ENCODE results near the gene PIPOX. TPM values are rescaled to one million over a fixed set of nuclear protein-coding genes. Genes with fewer than 3 reads are reported as not detected.
"Not testable (repeated sequence)": the region's sequence is repeated elsewhere in the genome, so short reads cannot be mapped to it uniquely, and the experiment has no call there.

PIPOX gene
- total and polyA plus RNA-seq, 2 donors, result 0.96 to 1.3 TPM

- no peaks in the 10 kb centered on the region for H3K9me3 ChIP-seq (ENCODE audit: control insufficient read depth in 2 of 2, insufficient read depth in 1 of 2, low read length in 1 of 2)
- H3K4me3 ChIP-seq (ENCODE audit: low read length in 2 of 2), result no peak overlapping the region
- peaks cover 79 to 91% of the 10 kb centered on the region in 2 donors for H3K36me3 ChIP-seq (ENCODE audit: control insufficient read depth in 2 of 2, insufficient read depth in 2 of 2, low read length in 1 of 2)
- no peaks in the 10 kb centered on the region for H3K27me3 ChIP-seq (ENCODE audit: control insufficient read depth in 2 of 2, insufficient read depth in 1 of 2, low read length in 1 of 2)
- WGBS, result 96% methylated on average over 21 of the region's 21 CpGs
- no peaks in the 10 kb centered on the region for H3K4me1 ChIP-seq (ENCODE audit: control insufficient read depth in 2 of 2, insufficient read depth in 2 of 2, low read length in 2 of 2)
- H3K27ac ChIP-seq (ENCODE audit: low read depth in 1 of 2, low read length in 1 of 2), result no peak overlapping the region
- no peak for DNase-seq (ENCODE audit: low read depth in 6 of 9, low spot score in 9 of 9)
These were observed 41.7 kb downstream of the PIPOX start for GRCh38 chr17:29084541-29085146.

DNA sequence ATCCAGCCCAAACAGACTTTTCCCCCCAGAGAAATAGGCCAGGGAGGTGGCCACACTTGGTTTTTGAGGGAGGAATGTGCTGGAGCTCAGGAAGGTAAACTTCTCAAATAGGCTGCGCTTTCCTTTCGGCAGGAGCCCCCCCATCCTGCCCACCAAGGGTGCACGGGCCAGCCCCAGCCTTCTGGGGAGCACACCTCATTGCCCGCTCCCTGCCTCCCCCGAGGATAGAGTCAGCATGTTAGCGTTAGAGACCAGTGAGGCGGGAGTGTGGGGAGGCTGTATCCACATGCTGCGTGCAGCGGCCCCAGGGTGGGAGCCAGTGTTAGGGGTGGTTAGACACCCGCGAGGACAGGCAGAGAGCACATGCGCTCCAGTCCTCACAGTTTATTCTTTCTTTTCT, 42.3 kb downstream of the PIPOX start:
- no peak for DNase-seq (ENCODE audit: low read depth in 6 of 9, low spot score in 9 of 9)
- 97% methylated on average over 12 of the region's 12 CpGs for WGBS
- H3K4me1 ChIP-seq (ENCODE audit: control insufficient read depth in 2 of 2, insufficient read depth in 2 of 2, low read length in 2 of 2), result no peaks in the 10 kb centered on the region
- peaks cover 79 to 91% of the 10 kb centered on the region in 2 donors for H3K36me3 ChIP-seq (ENCODE audit: control insufficient read depth in 2 of 2, insufficient read depth in 2 of 2, low read length in 1 of 2)
- H3K9me3 ChIP-seq (ENCODE audit: control insufficient read depth in 2 of 2, insufficient read depth in 1 of 2, low read length in 1 of 2), result no peaks in the 10 kb centered on the region
- H3K27ac ChIP-seq (ENCODE audit: low read depth in 1 of 2, low read length in 1 of 2), result no peak overlapping the region
- H3K27me3 ChIP-seq (ENCODE audit: control insufficient read depth in 2 of 2, insufficient read depth in 1 of 2, low read length in 1 of 2), result no peaks in the 10 kb centered on the region
- H3K4me3 ChIP-seq (ENCODE audit: low read length in 2 of 2), result no peak overlapping the region

DNA sequence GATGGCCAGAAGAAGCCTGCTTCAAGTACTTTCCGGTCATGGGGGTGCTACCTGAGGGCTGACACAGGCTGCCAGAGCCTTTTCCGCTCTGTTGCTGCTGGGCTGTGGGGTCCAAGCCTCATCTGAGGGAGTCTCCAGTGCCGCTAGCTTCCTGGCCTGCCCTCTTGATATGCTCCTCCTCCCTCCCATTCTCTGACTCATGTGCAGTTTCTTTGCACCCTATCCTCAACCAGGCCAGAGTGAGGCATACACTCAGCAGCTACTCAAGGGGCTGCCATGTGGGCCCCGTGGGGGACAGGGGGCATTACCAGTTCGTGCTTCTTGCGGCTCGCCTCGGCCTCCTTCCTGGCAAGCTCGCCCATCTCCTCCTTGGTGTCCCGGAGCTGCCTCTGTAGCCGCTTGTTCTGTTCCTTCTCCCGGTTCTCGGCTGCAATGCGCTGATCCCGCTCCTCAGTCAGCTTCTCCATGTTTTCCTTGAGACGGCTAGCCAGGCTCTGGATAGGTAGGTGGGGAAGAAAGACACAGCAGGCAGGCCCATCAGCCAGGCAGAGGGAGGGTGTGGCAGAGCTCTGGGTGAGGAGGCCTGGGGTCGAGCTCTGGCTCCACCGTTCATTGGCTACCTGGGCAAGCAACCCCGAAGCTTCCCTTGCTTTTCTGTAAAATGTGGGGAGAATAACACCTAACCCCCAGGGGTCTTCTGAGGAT, 43.8 kb downstream of the PIPOX start:
- Histone ChIP-seq H3K36me3 (ENCODE audit: control insufficient read depth in 2 of 2, insufficient read depth in 2 of 2, low read length in 1 of 2) (peaks cover 81 to 91% of the 10 kb centered on the region in 2 donors), H3K4me3 (ENCODE audit: low read length in 2 of 2) (no peak overlapping the region), H3K27me3 (ENCODE audit: control insufficient read depth in 2 of 2, insufficient read depth in 1 of 2, low read length in 1 of 2) (no peaks in the 10 kb centered on the region), H3K27ac (ENCODE audit: low read depth in 1 of 2, low read length in 1 of 2) (no peak overlapping the region), H3K4me1 (ENCODE audit: control insufficient read depth in 2 of 2, insufficient read depth in 2 of 2, low read length in 2 of 2) (no peaks in the 10 kb centered on the region), H3K9me3 (ENCODE audit: control insufficient read depth in 2 of 2, insufficient read depth in 1 of 2, low read length in 1 of 2) (no peaks in the 10 kb centered on the region)
- 98% methylated on average over 19 of the region's 19 CpGs for WGBS
- no peak for DNase-seq (ENCODE audit: low read depth in 6 of 9, low spot score in 9 of 9)

DNA sequence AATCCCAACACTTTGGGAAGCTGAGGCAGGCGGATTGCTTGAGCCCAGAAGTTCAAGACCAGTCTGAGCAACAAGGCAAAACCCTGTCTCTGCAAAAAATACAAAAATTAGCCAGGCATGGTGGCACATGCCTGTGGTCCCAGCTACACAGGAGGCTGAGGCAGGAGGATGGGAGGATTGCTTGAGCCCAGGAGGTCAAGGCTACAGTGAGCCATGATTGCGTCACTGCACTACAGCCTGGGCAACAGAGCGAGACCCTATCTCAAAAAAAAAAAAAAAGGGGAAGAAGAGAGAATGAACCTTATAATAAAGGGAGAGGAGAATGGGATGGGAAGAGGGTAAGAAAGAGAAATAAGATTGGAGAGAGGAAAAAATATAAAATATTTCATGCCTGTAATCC, 45.8 kb downstream of the PIPOX start:
- whole genome bisulfite sequencing, result over 99% methylated on average over 3 of the region's 3 CpGs
- H3K9me3 ChIP-seq (ENCODE audit: control insufficient read depth in 2 of 2, insufficient read depth in 1 of 2, low read length in 1 of 2); DNase-seq (ENCODE audit: low read depth in 6 of 9, low spot score in 9 of 9); H3K27ac ChIP-seq (ENCODE audit: low read depth in 1 of 2, low read length in 1 of 2); H3K4me3 ChIP-seq (ENCODE audit: low read length in 2 of 2); H3K27me3 ChIP-seq (ENCODE audit: control insufficient read depth in 2 of 2, insufficient read depth in 1 of 2, low read length in 1 of 2); H3K4me1 ChIP-seq (ENCODE audit: control insufficient read depth in 2 of 2, insufficient read depth in 2 of 2, low read length in 2 of 2): not testable (repeated sequence)
- H3K36me3 ChIP-seq (ENCODE audit: control insufficient read depth in 2 of 2, insufficient read depth in 2 of 2, low read length in 1 of 2), result peaks cover 86 to 93% of the 10 kb centered on the region in 2 donors

DNA sequence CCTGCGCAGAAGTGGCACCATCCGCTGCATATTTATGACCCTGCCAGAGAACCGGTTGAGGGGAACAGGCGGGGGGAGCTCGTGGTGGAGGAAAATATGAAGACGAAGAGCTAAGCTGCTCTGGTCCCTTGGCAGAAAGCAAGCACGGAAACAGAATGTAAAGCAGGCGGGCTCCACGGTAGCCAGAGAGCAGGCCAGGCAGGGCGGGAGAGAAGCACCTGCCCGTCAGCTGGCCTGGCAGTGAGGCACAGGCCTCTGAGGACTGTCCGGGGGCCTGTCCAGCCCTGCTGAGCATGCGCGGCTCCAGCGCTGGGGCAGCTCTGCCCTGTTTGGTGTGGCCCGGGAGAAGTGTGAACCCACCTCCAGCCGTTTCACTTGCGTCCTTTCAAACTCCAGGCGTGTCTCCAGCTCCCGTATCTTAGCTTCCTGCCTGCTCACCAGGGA, 46.7 kb downstream of the PIPOX start:
- H3K27ac ChIP-seq (ENCODE audit: low read depth in 1 of 2, low read length in 1 of 2), result no peak overlapping the region
- 97% methylated on average over 20 of the region's 20 CpGs for WGBS
- DNase-seq (ENCODE audit: low read depth in 6 of 9, low spot score in 9 of 9), result no peak

GRCh38 chr17:29090108-29090507, 47.2 kb downstream of the PIPOX start:
- H3K27ac ChIP-seq (ENCODE audit: low read depth in 1 of 2, low read length in 1 of 2), result no peak overlapping the region
- WGBS, result 97% methylated on average over 4 of the region's 4 CpGs
- no peak overlapping the region for H3K4me3 ChIP-seq (ENCODE audit: low read length in 2 of 2)
- H3K4me1 ChIP-seq (ENCODE audit: control insufficient read depth in 2 of 2, insufficient read depth in 2 of 2, low read length in 2 of 2), result no peaks in the 10 kb centered on the region
- peaks cover 90 to 93% of the 10 kb centered on the region in 2 donors for H3K36me3 ChIP-seq (ENCODE audit: control insufficient read depth in 2 of 2, insufficient read depth in 2 of 2, low read length in 1 of 2)
- no peak for DNase-seq (ENCODE audit: low read depth in 6 of 9, low spot score in 9 of 9)
- no peaks in the 10 kb centered on the region for H3K27me3 ChIP-seq (ENCODE audit: control insufficient read depth in 2 of 2, insufficient read depth in 1 of 2, low read length in 1 of 2)
- H3K9me3 ChIP-seq (ENCODE audit: control insufficient read depth in 2 of 2, insufficient read depth in 1 of 2, low read length in 1 of 2), result no peaks in the 10 kb centered on the region

More for the DNA sequence above, 46.7 kb downstream of the PIPOX start:
- no peak overlapping the region for H3K4me3 ChIP-seq (ENCODE audit: low read length in 2 of 2)
- H3K36me3 ChIP-seq (ENCODE audit: control insufficient read depth in 2 of 2, insufficient read depth in 2 of 2, low read length in 1 of 2), result peaks cover 90 to 93% of the 10 kb centered on the region in 2 donors
- no peaks in the 10 kb centered on the region for H3K9me3 ChIP-seq (ENCODE audit: control insufficient read depth in 2 of 2, insufficient read depth in 1 of 2, low read length in 1 of 2)
- H3K4me1 ChIP-seq (ENCODE audit: control insufficient read depth in 2 of 2, insufficient read depth in 2 of 2, low read length in 2 of 2), result no peaks in the 10 kb centered on the region
- no peaks in the 10 kb centered on the region for H3K27me3 ChIP-seq (ENCODE audit: control insufficient read depth in 2 of 2, insufficient read depth in 1 of 2, low read length in 1 of 2)

- Histone ChIP-seq H3K4me1 (ENCODE audit: control insufficient read depth in 2 of 2, insufficient read depth in 2 of 2, low read length in 2 of 2) (no peaks in the 10 kb centered on the region), H3K4me3 (ENCODE audit: low read length in 2 of 2) (no peak overlapping the region), H3K27me3 (ENCODE audit: control insufficient read depth in 2 of 2, insufficient read depth in 1 of 2, low read length in 1 of 2) (no peaks in the 10 kb centered on the region), H3K9me3 (ENCODE audit: control insufficient read depth in 2 of 2, insufficient read depth in 1 of 2, low read length in 1 of 2) (no peaks in the 10 kb centered on the region), H3K27ac (ENCODE audit: low read depth in 1 of 2, low read length in 1 of 2) (no peak overlapping the region), H3K36me3 (ENCODE audit: control insufficient read depth in 2 of 2, insufficient read depth in 2 of 2, low read length in 1 of 2) (peaks cover 90 to 91% of the 10 kb centered on the region in 2 donors)
- DNase-seq (ENCODE audit: low read depth in 6 of 9, low spot score in 9 of 9), result no peak
- 87% methylated on average over 12 of the region's 12 CpGs for WGBS
These were observed 48.0 kb downstream of the PIPOX start for GRCh38 chr17:29090750-29091605.

DNA sequence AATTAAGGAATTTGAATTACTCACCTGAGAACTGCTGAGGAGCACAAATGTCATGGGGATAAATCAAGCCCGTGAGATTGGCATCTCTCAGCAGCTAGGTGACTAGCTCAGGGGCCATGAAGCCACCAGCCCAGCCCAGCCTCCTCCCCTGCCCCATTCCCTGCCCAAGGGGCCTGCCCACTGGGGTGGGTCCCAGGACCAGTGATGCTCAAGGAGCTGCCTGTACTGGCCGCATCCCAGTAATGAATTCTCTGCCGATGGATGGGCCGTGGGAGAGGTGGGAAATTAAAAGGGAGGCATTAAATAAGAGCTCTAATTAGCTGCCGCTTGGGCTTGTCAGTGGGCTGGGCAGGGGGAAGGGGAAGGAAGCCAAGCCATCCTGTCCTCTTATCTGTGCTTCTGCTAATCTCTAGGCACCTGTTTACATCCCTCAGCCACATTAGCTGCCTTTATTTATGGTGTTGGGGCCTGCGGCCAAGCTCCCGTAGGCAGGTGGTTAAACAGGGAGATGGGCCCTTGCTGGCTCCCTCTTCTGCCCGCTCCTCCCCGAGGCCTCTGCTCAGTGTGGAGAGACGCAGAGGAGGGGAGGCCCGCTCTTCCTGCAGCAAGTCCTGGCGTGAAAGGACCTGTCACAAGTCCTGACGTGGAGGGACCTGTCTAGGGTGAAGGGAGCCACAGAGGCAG, 48.8 kb downstream of the PIPOX start:
- Histone ChIP-seq H3K27ac (ENCODE audit: low read depth in 1 of 2, low read length in 1 of 2) (no peak overlapping the region), H3K36me3 (ENCODE audit: control insufficient read depth in 2 of 2, insufficient read depth in 2 of 2, low read length in 1 of 2) (peaks cover 89 to 91% of the 10 kb centered on the region in 2 donors), H3K9me3 (ENCODE audit: control insufficient read depth in 2 of 2, insufficient read depth in 1 of 2, low read length in 1 of 2) (no peaks in the 10 kb centered on the region), H3K4me1 (ENCODE audit: control insufficient read depth in 2 of 2, insufficient read depth in 2 of 2, low read length in 2 of 2) (no peaks in the 10 kb centered on the region), H3K27me3 (ENCODE audit: control insufficient read depth in 2 of 2, insufficient read depth in 1 of 2, low read length in 1 of 2) (no peaks in the 10 kb centered on the region), H3K4me3 (ENCODE audit: low read length in 2 of 2) (no peak overlapping the region)
- peak in 1 of 9 donors; percentile 9 for DNase-seq (ENCODE audit: low read depth in 6 of 9, low spot score in 9 of 9)
- 96% methylated on average over 13 of the region's 13 CpGs for WGBS

All from thymus (tissue), 11 donors.